ENCODE results near the gene FGF9. TPM values are rescaled to one million over a fixed set of nuclear protein-coding genes. Genes with fewer than 3 reads are reported as not detected.

FGF9 gene
- polyA plus RNA-seq, 1 donor (not counting 4 experiments of a cell fraction or from before 2014, with no cell fraction given): not detected

- Histone ChIP-seq H3K36me3 (ENCODE audit: control insufficient read depth in 2 of 2, extremely low read depth in 1 of 2, insufficient read depth in 2 of 2, low read length in 2 of 2) (no peaks in the 10 kb centered on the region), H3K9me3 (ENCODE audit: control insufficient read depth, low read depth, low read length) (no peaks in the 10 kb centered on the region), H2AFZ (ENCODE audit: control insufficient read depth, low read length) (peak overlapping the region; percentile 58), H3K9me1 (ENCODE audit: control insufficient read depth, extremely low read depth, insufficient read depth, low read length) (no peaks in the 10 kb centered on the region), H3K4me2 (ENCODE audit: control insufficient read depth, extremely low read depth, insufficient read depth, low read depth, low read length) (peak overlapping the region; percentile 73), H3K4me1 (ENCODE audit: control insufficient read depth, extremely low read depth, insufficient read depth, low read length) (peaks cover 17% of the 10 kb centered on the region), H3K27me3 (ENCODE audit: control insufficient read depth, extremely low read depth, insufficient read depth, low read length) (peaks cover 44% of the 10 kb centered on the region), H4K20me1 (ENCODE audit: control insufficient read depth, extremely low read depth, insufficient read depth, low read length) (no peaks in the 10 kb centered on the region), H3K4me3 (ENCODE audit: control insufficient read depth in 2 of 3, extremely low read depth in 1 of 3, insufficient read depth in 2 of 3, low read depth in 1 of 3, low read length in 3 of 3) (peak overlapping the region; percentile 39 to 59 (median 46)), H3K9ac (ENCODE audit: control insufficient read depth, extremely low read depth, insufficient read depth, low read length) (no peak overlapping the region), H3K27ac (ENCODE audit: control insufficient read depth, insufficient read depth, low read length) (no peak overlapping the region), H3K79me2 (ENCODE audit: control insufficient read depth, insufficient read depth, low read length) (no peaks in the 10 kb centered on the region)
- dilution Hi-C loops (cut with MboI; ENCODE audit: extremely low pct_ligation_motif_present, low sequenced_read_pairs): no loop called here
- TF ChIP-seq CTCF (optimal IDR thresholded peaks at IDR 0.05 in 1 of 3, IDR thresholded peaks at IDR 0.05 in 1 of 3, conservative IDR thresholded peaks at IDR 0.05 in 1 of 3; ENCODE audit: extremely low read depth in 1 of 3, insufficient read depth in 2 of 3, low read length in 3 of 3): no peak
- peak; percentile 56 for TF ChIP-seq EZH2 (IDR thresholded peaks at IDR 0.05; ENCODE audit: low read length)
- no peak for DNase-seq (ENCODE audit: low read depth, low spot score)
- no peak for FAIRE-seq
These were observed 4.5 kb downstream of the FGF9 start for GRCh38 chr13:21675095-21675991.

GRCh38 chr13:21676611-21677021, 5.7 kb downstream of the FGF9 start:
- Histone ChIP-seq H3K4me1 (ENCODE audit: control insufficient read depth, extremely low read depth, insufficient read depth, low read length) (peaks cover 12% of the 10 kb centered on the region), H3K9me1 (ENCODE audit: control insufficient read depth, extremely low read depth, insufficient read depth, low read length) (no peaks in the 10 kb centered on the region), H3K4me3 (ENCODE audit: control insufficient read depth in 2 of 3, extremely low read depth in 1 of 3, insufficient read depth in 2 of 3, low read depth in 1 of 3, low read length in 3 of 3) (no peak overlapping the region), H3K4me2 (ENCODE audit: control insufficient read depth, extremely low read depth, insufficient read depth, low read depth, low read length) (no peak overlapping the region), H3K27me3 (ENCODE audit: control insufficient read depth, extremely low read depth, insufficient read depth, low read length) (peaks cover 39% of the 10 kb centered on the region), H3K36me3 (ENCODE audit: control insufficient read depth in 2 of 2, extremely low read depth in 1 of 2, insufficient read depth in 2 of 2, low read length in 2 of 2) (no peaks in the 10 kb centered on the region), H2AFZ (ENCODE audit: control insufficient read depth, low read length) (no peak overlapping the region), H4K20me1 (ENCODE audit: control insufficient read depth, extremely low read depth, insufficient read depth, low read length) (no peaks in the 10 kb centered on the region), H3K27ac (ENCODE audit: control insufficient read depth, insufficient read depth, low read length) (no peak overlapping the region), H3K9ac (ENCODE audit: control insufficient read depth, extremely low read depth, insufficient read depth, low read length) (no peak overlapping the region), H3K79me2 (ENCODE audit: control insufficient read depth, insufficient read depth, low read length) (no peaks in the 10 kb centered on the region), H3K9me3 (ENCODE audit: control insufficient read depth, low read depth, low read length) (no peaks in the 10 kb centered on the region)
- dilution Hi-C loops (cut with MboI; ENCODE audit: extremely low pct_ligation_motif_present, low sequenced_read_pairs): no loop called here
- no peak for FAIRE-seq
- TF ChIP-seq EZH2 (IDR thresholded peaks at IDR 0.05; ENCODE audit: low read length) (no peak), CTCF (optimal IDR thresholded peaks at IDR 0.05 in 1 of 3, IDR thresholded peaks at IDR 0.05 in 1 of 3, conservative IDR thresholded peaks at IDR 0.05 in 1 of 3; ENCODE audit: extremely low read depth in 1 of 3, insufficient read depth in 2 of 3, low read length in 3 of 3) (peak; percentile 45 to 83 (median 46))
- no peak for DNase-seq (ENCODE audit: low read depth, low spot score)
